Natural killer cell treated with Interleukin-12 subunit alpha and Interleukin-12 subunit beta and Interleukin-15 and Interleukin-18, amount 100 ng/mL, for 72 hours (primary cell): ENCODE results near the gene POU6F2. TPM values are rescaled to one million over a fixed set of nuclear protein-coding genes. Genes with fewer than 3 reads are reported as not detected.

ENCODE experiments used
- ATAC-seq, 2 donors: fragments of 150-1000 bp; cut with Tn5 transposase in 1 of 2; sonication (Bioruptor Pico), chemical (Tn5 transposase) in 1 of 2; 2 replicates each; pipeline ENCODE4 v1.10.0; 2021
- DNase-seq: peaks from one replicate; pipeline ENCODE4 v3.0.0; 2022; ENCODE audit warnings: low spot score
- H3K27ac Mint-ChIP-seq, 2 donors: 1 replicate in 1 of 2; 2 replicates in 1 of 2; pipeline ENCODE4 v1.8.0; 2022; ENCODE audit warnings: mixed read lengths in 2 of 2, mild to moderate bottlenecking in 1 of 2, moderate library complexity in 1 of 2
- H3K27me3 Mint-ChIP-seq, 2 donors: 1 replicate in 1 of 2; 2 replicates in 1 of 2; pipeline ENCODE4 v1.8.0; 2022; ENCODE audit warnings: mixed read lengths in 2 of 2
- H3K36me3 Mint-ChIP-seq: one replicate; pipeline ENCODE4 v1.8.0; 2022; ENCODE audit warnings: mixed read lengths
- H3K4me1 Mint-ChIP-seq, 2 donors: 1 replicate in 1 of 2; 2 replicates in 1 of 2; pipeline ENCODE4 v1.8.0; 2022; ENCODE audit warnings: low read depth in 2 of 2, mixed read lengths in 2 of 2, mild to moderate bottlenecking in 1 of 2
- H3K4me3 Mint-ChIP-seq: one replicate; pipeline ENCODE4 v1.8.0; 2022; ENCODE audit warnings: mixed read lengths
- H3K9me3 Mint-ChIP-seq: 2 replicates; pipeline ENCODE4 v1.8.0; 2022; ENCODE audit warnings: mixed read lengths
- total RNA-seq, 2 donors: library from RNA; stranded (reverse); gene quantifications; one replicate each; pipeline ENCODE4 v1.2.3, GENCODE V29; 2022

Gene POU6F2
- total RNA-seq, 2 donors from 2014 or later = 0.24 to 0.28 TPM

DNA sequence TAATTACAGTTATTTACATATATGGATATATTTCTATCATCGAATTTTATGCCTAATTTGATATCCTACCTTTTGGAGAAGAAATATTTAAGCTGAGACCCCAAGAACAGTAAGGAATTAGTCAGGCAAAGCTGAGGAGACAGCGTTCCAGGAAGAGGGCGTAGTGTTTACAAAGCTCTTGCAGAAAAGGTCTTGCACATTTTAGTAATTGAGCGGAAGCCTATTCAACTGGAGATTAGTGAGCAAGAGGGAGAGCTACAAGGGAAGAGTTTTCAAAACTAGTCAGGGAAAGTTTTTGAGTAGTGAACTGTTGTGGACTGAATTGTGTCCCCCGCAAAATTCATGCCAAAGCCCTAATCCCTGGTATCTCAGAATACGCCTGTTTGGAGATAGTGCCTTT, 26.5 kb upstream of the POU6F2 start:
- Mint-ChIP-seq H3K27ac (no peak overlapping the region), H3K4me1 (no peaks in the 10 kb centered on the region), H3K9me3 (no peaks in the 10 kb centered on the region), H3K27me3 (peaks cover 24 to 54% of the 10 kb centered on the region in 2 donors), H3K36me3 (no peaks in the 10 kb centered on the region), H3K4me3 (no peak overlapping the region)
- DNase-seq (no peak), ATAC-seq (no peak)

DNA sequence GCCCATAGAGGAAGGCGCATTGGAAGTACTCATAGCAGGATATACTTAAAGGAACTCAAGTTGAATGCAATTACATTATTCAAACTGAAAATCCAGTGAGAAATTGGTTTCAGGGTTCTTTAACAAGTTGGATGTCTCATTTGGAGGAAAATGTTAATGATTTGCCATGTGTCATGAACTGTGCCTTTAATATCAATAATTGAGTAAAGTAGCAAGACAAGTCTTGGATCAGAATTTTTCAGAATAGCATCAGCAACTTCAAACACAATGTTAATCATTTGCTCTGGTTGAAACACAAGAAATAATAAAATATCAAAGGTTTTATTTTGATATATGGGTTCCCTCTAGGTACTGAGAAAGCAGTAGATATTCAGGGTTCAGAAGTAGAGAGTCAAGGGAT, 24.5 kb upstream of the POU6F2 start:
- H3K4me3 Mint-ChIP-seq = no peak overlapping the region
- no peaks in the 10 kb centered on the region for H3K4me1 Mint-ChIP-seq
- H3K9me3 Mint-ChIP-seq = no peaks in the 10 kb centered on the region
- H3K27ac Mint-ChIP-seq = no peak overlapping the region
- peaks cover 21 to 49% of the 10 kb centered on the region in 2 donors for H3K27me3 Mint-ChIP-seq
- DNase-seq = no peak
- ATAC-seq = no peak
- H3K36me3 Mint-ChIP-seq = no peaks in the 10 kb centered on the region

DNA sequence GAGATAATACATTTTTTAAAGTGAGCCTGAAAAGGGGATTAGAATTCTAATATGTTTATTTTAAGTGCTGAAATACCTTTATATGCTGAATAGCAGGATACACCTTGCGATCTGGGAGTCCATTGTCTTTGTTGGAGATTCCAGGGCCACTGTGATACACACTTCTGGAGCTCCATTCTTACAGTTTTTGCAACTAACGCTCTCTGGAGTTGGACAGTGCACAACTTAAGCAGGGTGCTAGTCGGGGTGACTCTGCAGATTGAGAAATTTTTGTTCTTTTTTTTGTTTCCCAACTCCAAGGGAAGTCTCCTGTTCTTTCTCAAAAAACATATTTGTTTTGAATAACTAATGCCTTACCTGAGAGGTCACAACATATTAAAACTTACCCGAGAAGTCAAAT, 23.7 kb upstream of the POU6F2 start:
- no peaks in the 10 kb centered on the region for H3K9me3 Mint-ChIP-seq
- no peaks in the 10 kb centered on the region for H3K36me3 Mint-ChIP-seq
- H3K27ac Mint-ChIP-seq = no peak overlapping the region
- H3K4me3 Mint-ChIP-seq = no peak overlapping the region
- ATAC-seq (no peak), DNase-seq (no peak)
- H3K27me3 Mint-ChIP-seq = peaks cover 20 to 54% of the 10 kb centered on the region in 2 donors
- no peaks in the 10 kb centered on the region for H3K4me1 Mint-ChIP-seq

DNA sequence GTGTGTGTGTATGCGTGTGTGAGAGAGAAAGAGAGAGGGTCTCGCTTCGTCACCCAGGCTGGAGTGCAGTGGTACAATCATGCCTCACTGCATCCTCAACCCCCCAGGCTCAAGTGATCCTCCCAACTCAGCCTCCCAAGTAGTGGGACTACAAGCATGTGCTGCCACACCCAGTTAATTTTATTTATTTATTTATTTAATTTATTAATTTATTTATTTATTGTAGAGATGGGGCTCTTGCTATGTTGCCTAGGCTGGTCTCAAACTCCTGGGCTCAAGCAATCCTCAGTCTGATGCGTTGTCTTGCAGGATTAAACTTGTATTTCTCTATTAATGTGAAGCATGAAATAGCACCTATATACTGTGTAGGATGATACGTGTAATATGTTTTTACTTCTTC, 21.8 kb upstream of the POU6F2 start:
- Mint-ChIP-seq H3K9me3 (no peaks in the 10 kb centered on the region), H3K27ac (no peak overlapping the region), H3K4me3 (no peak overlapping the region), H3K36me3 (no peaks in the 10 kb centered on the region), H3K27me3 (peaks cover 23 to 58% of the 10 kb centered on the region in 2 donors), H3K4me1 (no peaks in the 10 kb centered on the region)
- no peak for DNase-seq
- ATAC-seq = no peak

DNA sequence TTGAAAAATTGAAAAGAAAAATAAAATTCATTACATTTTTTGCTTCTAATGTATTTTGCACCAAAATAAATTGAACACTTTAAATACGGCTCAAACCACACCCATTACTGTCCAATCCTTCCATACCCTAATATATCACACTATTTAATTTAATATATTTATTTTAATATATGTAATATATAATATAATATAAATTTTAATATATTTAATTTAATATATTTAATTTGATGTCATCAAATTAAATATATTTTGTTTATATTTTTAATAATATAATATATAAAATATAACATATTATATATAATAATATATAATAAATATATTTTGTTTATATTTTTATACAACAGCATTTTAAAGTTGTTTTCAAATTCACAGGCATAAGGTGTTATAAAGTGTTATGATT, 15.7 kb upstream of the POU6F2 start:
- peaks cover 5% of the 10 kb centered on the region for H3K36me3 Mint-ChIP-seq
- ATAC-seq (no peak), DNase-seq (no peak)
- H3K27me3 Mint-ChIP-seq = peaks cover 18 to 41% of the 10 kb centered on the region in 2 donors
- no peaks in the 10 kb centered on the region for H3K4me1 Mint-ChIP-seq
- H3K4me3 Mint-ChIP-seq = no peak overlapping the region
- H3K9me3 Mint-ChIP-seq = peaks cover 3% of the 10 kb centered on the region
- H3K27ac Mint-ChIP-seq = no peak overlapping the region

DNA sequence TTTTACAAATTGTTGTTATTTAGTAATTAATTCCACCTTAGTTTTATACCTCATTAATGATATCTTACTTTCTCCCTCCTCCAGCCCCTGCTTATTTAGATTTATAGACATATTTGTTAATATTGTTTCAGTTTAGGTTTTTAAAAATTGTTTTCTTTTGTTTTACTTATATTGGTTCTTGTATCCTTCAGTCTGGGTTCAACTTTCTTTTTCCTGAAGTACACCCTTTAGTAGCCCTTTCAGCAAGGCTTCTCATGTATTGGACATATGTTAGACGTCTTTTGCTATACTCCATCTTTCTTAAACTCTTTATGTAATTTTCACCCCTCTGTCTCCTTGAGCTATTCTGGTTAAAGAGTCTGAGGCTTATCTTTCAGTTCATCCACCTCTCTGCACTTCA, 12.8 kb upstream of the POU6F2 start:
- peaks cover 3% of the 10 kb centered on the region for H3K9me3 Mint-ChIP-seq
- no peak for ATAC-seq
- no peak overlapping the region for H3K27ac Mint-ChIP-seq
- H3K27me3 Mint-ChIP-seq = peaks cover 21 to 25% of the 10 kb centered on the region in 2 donors
- H3K4me1 Mint-ChIP-seq = no peaks in the 10 kb centered on the region
- DNase-seq = no peak
- H3K4me3 Mint-ChIP-seq = no peak overlapping the region
- peaks cover 5% of the 10 kb centered on the region for H3K36me3 Mint-ChIP-seq

DNA sequence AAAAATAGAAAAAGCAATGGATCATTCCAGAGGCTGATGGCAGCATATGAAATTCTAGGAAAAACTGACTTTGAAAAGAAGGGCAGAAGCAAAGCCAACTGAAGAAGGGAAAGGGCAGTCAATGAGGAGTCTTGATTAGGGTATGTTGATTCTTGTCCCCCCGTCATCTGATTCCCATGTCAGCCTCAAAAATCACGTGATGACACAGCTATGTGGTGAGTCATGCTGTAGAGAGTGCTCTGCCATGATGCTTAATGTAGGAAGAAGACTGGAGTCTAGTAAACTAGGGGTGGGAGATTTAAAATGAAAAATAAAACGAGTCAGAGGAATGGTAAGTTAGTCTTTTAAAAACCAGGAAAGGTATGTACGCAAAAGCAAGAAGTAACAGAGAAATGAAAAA, 3.9 kb upstream of the POU6F2 start:
- no peaks in the 10 kb centered on the region for H3K36me3 Mint-ChIP-seq
- no peak overlapping the region for H3K4me3 Mint-ChIP-seq
- peaks cover 40 to 63% of the 10 kb centered on the region in 2 donors for H3K27me3 Mint-ChIP-seq
- ATAC-seq = no peak
- no peaks in the 10 kb centered on the region for H3K9me3 Mint-ChIP-seq
- no peak for DNase-seq
- no peak overlapping the region for H3K27ac Mint-ChIP-seq
- H3K4me1 Mint-ChIP-seq = no peaks in the 10 kb centered on the region

DNA sequence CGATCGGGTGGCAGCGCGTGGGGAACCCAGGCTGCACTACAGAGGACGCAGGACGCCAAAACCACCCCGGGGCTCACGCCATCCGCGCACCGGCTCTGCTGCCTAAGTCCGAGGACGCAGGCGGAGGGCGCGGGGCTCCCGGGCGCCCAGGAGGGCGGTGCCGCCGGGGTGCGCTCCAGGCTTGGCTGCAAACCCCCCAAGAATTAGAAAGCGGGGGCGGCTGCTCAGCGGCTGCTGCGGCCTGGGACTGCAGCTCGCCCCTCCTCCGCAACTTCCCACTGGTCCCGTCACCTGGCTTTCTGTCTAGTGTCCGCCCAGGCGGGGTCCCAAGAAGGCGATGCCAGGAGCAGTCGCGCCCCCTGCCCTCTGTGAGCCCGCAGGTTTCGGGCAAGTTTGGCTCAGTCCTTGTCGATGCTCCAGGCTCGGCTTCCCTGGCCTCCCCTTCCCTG, 1.7 kb upstream of the POU6F2 start:
- H3K9me3 Mint-ChIP-seq = no peaks in the 10 kb centered on the region
- H3K4me3 Mint-ChIP-seq = no peak overlapping the region
- no peaks in the 10 kb centered on the region for H3K36me3 Mint-ChIP-seq
- DNase-seq (no peak), ATAC-seq (peak; percentile 36 to 43)
- H3K27ac Mint-ChIP-seq = no peak overlapping the region
- peaks cover 40 to 74% of the 10 kb centered on the region in 2 donors for H3K27me3 Mint-ChIP-seq
- H3K4me1 Mint-ChIP-seq = no peaks in the 10 kb centered on the region

DNA sequence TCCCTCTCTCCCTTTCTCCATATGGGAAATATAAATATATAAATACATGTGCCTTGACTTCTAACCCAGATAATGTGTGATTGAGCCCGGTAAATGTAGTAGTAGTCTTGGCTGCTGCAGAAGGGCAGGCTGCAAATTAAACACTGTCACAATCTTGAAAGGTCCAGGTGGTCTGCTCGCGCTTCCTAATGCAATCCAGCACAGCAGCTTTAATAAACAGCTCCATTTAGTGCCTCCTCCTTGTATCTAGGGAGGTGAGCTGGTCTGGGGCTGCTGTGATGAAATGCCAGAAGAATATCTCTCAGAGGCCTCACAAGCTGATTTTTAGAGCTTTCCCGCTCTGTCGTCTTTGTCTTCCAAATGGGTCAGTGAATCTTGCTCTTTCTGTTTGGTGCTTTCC, 782 bp downstream of the POU6F2 start:
- H3K36me3 Mint-ChIP-seq = no peaks in the 10 kb centered on the region
- H3K27ac Mint-ChIP-seq = no peak overlapping the region
- DNase-seq (no peak), ATAC-seq (no peak)
- H3K4me3 Mint-ChIP-seq = no peak overlapping the region
- no peaks in the 10 kb centered on the region for H3K4me1 Mint-ChIP-seq
- H3K9me3 Mint-ChIP-seq = no peaks in the 10 kb centered on the region
- peaks cover 44 to 64% of the 10 kb centered on the region in 2 donors for H3K27me3 Mint-ChIP-seq

DNA sequence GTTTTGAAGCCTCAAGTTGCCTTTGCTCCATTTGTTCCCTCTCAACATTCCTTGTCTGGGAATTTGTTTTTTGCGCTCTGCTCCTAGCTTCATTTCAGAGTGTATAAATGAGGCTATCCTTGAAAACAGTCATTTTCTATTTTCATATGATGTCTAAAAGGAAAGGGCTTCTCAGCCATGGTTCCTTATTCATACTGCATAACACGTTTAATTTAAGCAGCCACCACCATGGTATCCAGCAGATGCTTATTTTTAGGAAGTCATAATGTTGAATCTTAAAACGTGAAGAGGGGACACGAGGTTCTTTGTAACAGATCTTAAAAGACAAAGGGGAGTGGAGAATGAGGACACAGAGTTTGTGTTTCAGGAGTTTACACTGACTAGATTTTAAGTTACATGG, 14.5 kb downstream of the POU6F2 start:
- no peak overlapping the region for H3K4me3 Mint-ChIP-seq
- H3K27ac Mint-ChIP-seq = no peak overlapping the region
- ATAC-seq = no peak
- no peaks in the 10 kb centered on the region for H3K36me3 Mint-ChIP-seq
- peaks cover 24 to 47% of the 10 kb centered on the region in 2 donors for H3K27me3 Mint-ChIP-seq
- DNase-seq = no peak
- H3K9me3 Mint-ChIP-seq = peaks cover 3% of the 10 kb centered on the region
- H3K4me1 Mint-ChIP-seq = no peaks in the 10 kb centered on the region

DNA sequence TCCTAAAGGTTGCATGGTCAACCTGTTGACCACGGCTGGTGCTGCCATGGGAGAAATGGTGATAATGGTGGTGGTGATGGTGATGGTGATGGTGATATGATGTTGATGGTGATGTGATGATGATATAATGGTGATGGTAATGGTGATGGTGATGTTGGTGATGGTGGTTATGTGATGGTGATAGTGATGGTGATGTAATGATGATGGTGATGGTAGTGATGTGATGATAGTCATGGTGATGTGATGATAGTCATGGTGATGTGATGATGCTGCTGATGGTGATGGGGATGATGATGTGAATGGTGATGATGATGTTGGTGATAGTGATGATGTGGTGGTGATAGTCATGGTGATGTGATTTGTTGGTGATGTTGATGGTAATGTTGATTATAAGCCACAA, 23.9 kb downstream of the POU6F2 start:
- H3K4me3 Mint-ChIP-seq = no peak overlapping the region
- no peak overlapping the region for H3K27ac Mint-ChIP-seq
- ATAC-seq (no peak), DNase-seq (no peak)
- no peaks in the 10 kb centered on the region for H3K4me1 Mint-ChIP-seq
- H3K9me3 Mint-ChIP-seq = no peaks in the 10 kb centered on the region
- no peaks in the 10 kb centered on the region for H3K36me3 Mint-ChIP-seq
- peaks cover 5 to 10% of the 10 kb centered on the region in 2 donors for H3K27me3 Mint-ChIP-seq

DNA sequence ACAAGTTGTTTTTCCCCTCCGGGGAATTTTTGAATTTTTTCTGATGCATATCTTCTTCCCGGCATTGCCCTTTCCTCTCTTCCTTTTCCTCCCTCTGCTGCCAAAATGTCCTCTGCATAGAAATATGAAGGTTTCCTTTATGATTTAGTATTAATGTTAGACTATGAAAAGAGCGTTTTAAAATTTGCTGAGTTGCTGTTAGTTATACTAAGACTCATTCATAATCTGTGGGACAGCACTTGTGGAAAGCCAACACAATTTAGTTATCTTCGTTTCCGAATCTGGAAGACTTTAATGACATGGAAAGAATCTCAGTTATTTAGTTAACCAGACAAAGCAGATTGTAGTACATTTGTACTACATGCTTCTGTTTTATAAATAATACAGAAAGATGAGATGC, 25.0 kb downstream of the POU6F2 start:
- H3K4me1 Mint-ChIP-seq = no peaks in the 10 kb centered on the region
- no peaks in the 10 kb centered on the region for H3K9me3 Mint-ChIP-seq

DNA sequence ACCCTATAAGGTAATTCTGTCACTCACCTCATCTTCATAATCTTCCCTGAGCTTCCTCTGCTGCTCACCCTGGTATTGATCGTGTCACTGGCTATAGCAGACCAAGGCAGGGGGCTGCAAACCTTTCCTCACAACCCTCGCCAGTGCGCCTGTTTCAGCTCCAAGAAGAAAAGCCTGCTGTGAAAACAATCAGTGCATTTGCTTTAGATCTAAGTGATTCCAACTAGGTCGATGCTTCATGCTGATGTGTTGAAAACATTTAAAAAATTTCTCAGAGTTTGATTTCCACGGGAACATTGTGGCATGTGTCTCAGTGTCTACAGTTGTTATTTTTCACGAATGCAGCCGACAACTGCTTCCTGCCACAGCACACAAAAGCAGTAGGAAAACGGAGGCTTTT, 27.3 kb downstream of the POU6F2 start:
- H3K4me1 Mint-ChIP-seq = no peaks in the 10 kb centered on the region
- no peak for DNase-seq
- no peaks in the 10 kb centered on the region for H3K27me3 Mint-ChIP-seq
- H3K9me3 Mint-ChIP-seq = no peaks in the 10 kb centered on the region
- no peak overlapping the region for H3K4me3 Mint-ChIP-seq
- H3K36me3 Mint-ChIP-seq = no peaks in the 10 kb centered on the region
- ATAC-seq = no peak
- no peak overlapping the region for H3K27ac Mint-ChIP-seq

More for the DNA sequence above, 25.0 kb downstream of the POU6F2 start:
- Mint-ChIP-seq H3K36me3 (no peaks in the 10 kb centered on the region), H3K4me3 (no peak overlapping the region), H3K27me3 (no peaks in the 10 kb centered on the region), H3K27ac (no peak overlapping the region)
- ATAC-seq (no peak), DNase-seq (no peak)

DNA sequence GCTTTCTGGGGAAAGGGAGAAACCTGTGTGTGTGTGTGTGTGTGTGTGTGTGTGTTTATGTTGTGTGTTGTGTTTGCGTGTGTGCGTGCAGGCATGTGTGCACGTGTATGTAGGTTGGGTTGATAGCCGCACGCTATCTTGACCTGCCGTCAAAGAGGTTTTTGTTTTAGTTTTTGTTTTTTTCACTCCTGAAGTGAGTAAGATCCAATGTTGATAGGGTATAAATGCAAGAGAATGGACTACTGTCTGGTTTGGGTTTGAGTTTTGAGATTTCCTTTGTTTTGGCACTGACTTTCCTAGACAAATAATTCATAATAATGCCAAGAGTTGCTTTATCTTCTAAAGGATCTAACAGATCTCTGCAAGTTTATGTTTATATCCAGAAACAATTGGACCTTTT, 27.8 kb downstream of the POU6F2 start:
- Mint-ChIP-seq H3K27ac (no peak overlapping the region), H3K27me3 (no peaks in the 10 kb centered on the region), H3K36me3 (no peaks in the 10 kb centered on the region), H3K9me3 (no peaks in the 10 kb centered on the region), H3K4me3 (no peak overlapping the region), H3K4me1 (no peaks in the 10 kb centered on the region)
- DNase-seq (no peak), ATAC-seq (no peak)
